IMR-90 (cell line): Measurements from ENCODE around the gene CARD19. TPM values are rescaled to one million over a fixed set of nuclear protein-coding genes. Genes with fewer than 3 reads are reported as not detected.

Experiments used
- ATAC-seq: fragments of 200-7000 bp; cut with Tn5 transposase; 2 replicates; pipeline ENCODE4 v1.9.1; 2020; ENCODE audit warnings: low read depth, mild to moderate bottlenecking, moderate library complexity
- BruUV-seq: library from RNA; stranded (reverse); fragments of 400-500 nt; replicated peaks from 2 replicates; lab custom pipeline; 2021; lab: Mats Ljungman, UMichigan
- CTCF ChIA-PET: fragments of 300-600 bp; formaldehyde crosslinking; extraction: SDS; loops from one replicate; lab custom pipeline; 2021; ENCODE audit warnings: antibody characterized with exemption; lab: Yijun Ruan, JAX
- POLR2A ChIA-PET: fragments of 300-600 bp; sonication (Branson Sonifier 250); formaldehyde crosslinking; loops from one replicate; lab custom pipeline; 2022; ENCODE audit warnings: antibody characterized with exemption; ENCODE audit not compliant: unreplicated experiment; lab: Charles Lee
- DNase-seq: peaks from one replicate; pipeline ENCODE4 v3.0.0; 2013
- H2AFZ ChIP-seq: replicated peaks from 2 replicates; pipeline ENCODE3; 2013; ENCODE audit warnings: low read length, mild to moderate bottlenecking; ENCODE audit not compliant: poor library complexity
- H2AK5ac ChIP-seq: 2 replicates; pipeline ENCODE4 v1.6.1; 2013; ENCODE audit warnings: low read depth, low read length, inconsistent platforms
- H2AK9ac ChIP-seq: replicated peaks from 2 replicates; pipeline ENCODE3; 2013; ENCODE audit warnings: mild to moderate bottlenecking, low read depth, low read length, moderate library complexity; ENCODE audit not compliant: poor library complexity
- H2BK120ac ChIP-seq: 2 replicates; pipeline ENCODE4 v1.6.1; 2013; ENCODE audit warnings: low read depth, low read length, inconsistent platforms
- H2BK15ac ChIP-seq: 3 replicates; pipeline ENCODE4 v1.6.1; 2013; ENCODE audit warnings: low read depth, low read length, inconsistent platforms
- H2BK20ac ChIP-seq: 2 replicates; pipeline ENCODE4 v1.6.1; 2013; ENCODE audit warnings: low read depth, mild to moderate bottlenecking, inconsistent platforms, low read length, moderate library complexity
- H2BK5ac ChIP-seq: 2 replicates; pipeline ENCODE4 v1.6.1; 2013; ENCODE audit warnings: mild to moderate bottlenecking, low read depth, low read length, inconsistent platforms; ENCODE audit not compliant: poor library complexity, severe bottlenecking
- H3K14ac ChIP-seq: replicated peaks from 2 replicates; pipeline ENCODE4 v1.6.1; 2013; ENCODE audit warnings: low read depth, low read length, inconsistent platforms
- H3K18ac ChIP-seq: 2 replicates; pipeline ENCODE4 v1.6.1; 2013; ENCODE audit warnings: low read depth, low read length, control low read depth
- H3K23ac ChIP-seq: 2 replicates; pipeline ENCODE4 v1.6.1; 2013; ENCODE audit warnings: low read depth, low read length, inconsistent platforms
- H3K27ac ChIP-seq: 2 replicates; pipeline ENCODE4 v1.5.1; 2013; ENCODE audit warnings: mild to moderate bottlenecking, control low read depth, low read length; ENCODE audit not compliant: insufficient read depth
- H3K27me3 ChIP-seq: 2 replicates; pipeline ENCODE4 v1.6.1; 2013; ENCODE audit warnings: low read length; ENCODE audit not compliant: control insufficient read depth, insufficient read depth
- H3K36me3 ChIP-seq: 2 replicates; pipeline ENCODE4 v1.6.1; 2013; ENCODE audit warnings: low read length, mixed read lengths; ENCODE audit not compliant: control insufficient read depth, insufficient read depth
- H3K4ac ChIP-seq: 2 replicates; pipeline ENCODE4 v1.6.1; 2013; ENCODE audit warnings: low read depth, low read length, inconsistent platforms
- H3K4me1 ChIP-seq: 2 replicates; pipeline ENCODE4 v1.6.1; 2013; ENCODE audit warnings: low read length, mixed read lengths; ENCODE audit not compliant: control insufficient read depth, insufficient read depth
- H3K4me2 ChIP-seq: 2 replicates; pipeline ENCODE4 v1.6.1; 2013; ENCODE audit warnings: low read depth, mild to moderate bottlenecking, control low read depth, low read length, moderate library complexity
- H3K4me3 ChIP-seq: 2 replicates; pipeline ENCODE4 v1.5.1; 2013; ENCODE audit warnings: low read depth, mild to moderate bottlenecking, control low read depth, low read length, moderate library complexity; ENCODE audit not compliant: insufficient read depth
- H3K56ac ChIP-seq: 2 replicates; pipeline ENCODE4 v1.6.1; 2013; ENCODE audit warnings: low read length, inconsistent platforms; ENCODE audit not compliant: insufficient read depth; ENCODE audit errors: extremely low read depth
- H3K79me1 ChIP-seq, 2 experiments: 2 replicates each; pipeline ENCODE4 v1.6.1; 2013; ENCODE audit warnings: low read length in 2 of 2, inconsistent platforms in 1 of 2, low read depth in 1 of 2
- H3K9ac ChIP-seq: 2 replicates; pipeline ENCODE4 v1.6.1; 2013; ENCODE audit warnings: low read depth, low read length, control low read depth
- H3K9me1 ChIP-seq: 2 replicates; pipeline ENCODE4 v1.6.1; 2013; ENCODE audit warnings: low read length, inconsistent platforms; ENCODE audit not compliant: insufficient read depth
- H3K9me3 ChIP-seq: 2 replicates; pipeline ENCODE4 v1.6.1; 2013; ENCODE audit warnings: low read length; ENCODE audit not compliant: control insufficient read depth, insufficient read depth
- H4K20me1 ChIP-seq: 2 replicates; pipeline ENCODE4 v1.6.1; 2013; ENCODE audit warnings: low read length, inconsistent platforms; ENCODE audit not compliant: insufficient read depth
- H4K5ac ChIP-seq: 2 replicates; pipeline ENCODE4 v1.6.1; 2013; ENCODE audit warnings: mild to moderate bottlenecking, low read depth, low read length, control low read depth
- H4K8ac ChIP-seq, 2 experiments: 2 replicates each; pipeline ENCODE4 v1.6.1; 2013; ENCODE audit warnings: low read depth in 2 of 2, low read length in 2 of 2, control low read depth in 1 of 2, inconsistent platforms in 1 of 2
- H4K91ac ChIP-seq: 2 replicates; pipeline ENCODE4 v1.6.1; 2013; ENCODE audit warnings: low read depth, low read length, inconsistent platforms; ENCODE audit not compliant: insufficient read depth
- BHLHE40 ChIP-seq: fragments of 150-350 bp; IDR thresholded peaks from 2 replicates; pipeline ENCODE4 v1.6.1; 2016; ENCODE audit warnings: mild to moderate bottlenecking, low read depth, low read length
- CHD1 ChIP-seq: IDR thresholded peaks from 2 replicates; pipeline ENCODE4 v1.6.1; 2012; ENCODE audit warnings: low read depth, low read length, improper control_type of control experiment
- FOS ChIP-seq: fragments of 150-350 bp; IDR thresholded peaks from 2 replicates; pipeline ENCODE4 v1.6.1; 2016; ENCODE audit warnings: low read depth, low read length
- MXI1 ChIP-seq: IDR thresholded peaks from 2 replicates; pipeline ENCODE4 v1.6.1; 2012; ENCODE audit warnings: low read depth, mild to moderate bottlenecking, low read length, moderate library complexity, borderline replicate concordance
- NFE2L2 ChIP-seq: fragments of 150-350 bp; IDR thresholded peaks from 2 replicates; pipeline ENCODE4 v1.6.1; 2016; ENCODE audit warnings: low read depth, mild to moderate bottlenecking, low read length
- SMC3 ChIP-seq: fragments of 150-350 bp; IDR thresholded peaks from 2 replicates; pipeline ENCODE4 v1.6.1; 2016; ENCODE audit warnings: low read depth, mild to moderate bottlenecking, antibody characterized with exemption, low read length, moderate library complexity
- WGBS, 2 experiments: methylation state at CpG; one replicate each; pipeline versions ENCODE4 v1.1.5 to v1.1.7; 2013; ENCODE audit warnings: missing lambda C conversion rate in 2 of 2; ENCODE audit not compliant: insufficient read length in 1 of 2; ENCODE audit errors: extremely low coverage in 2 of 2; 5-methylcytosine and 5-hydroxymethylcytosine counted together
- dilution Hi-C: fragments of 300-500 bp; cut with HindIII; formaldehyde crosslinking; loops from one replicate; pipeline ENCODE4 v1.14.3; 2018; ENCODE audit warnings: low sequenced_read_pairs; ENCODE audit not compliant: unreplicated experiment
- in situ Hi-C: fragments of 300-500 bp; cut with MboI; formaldehyde crosslinking; loops from 3 replicates; pipeline ENCODE4 v1.14.3; 2019; ENCODE audit warnings: low sequenced_read_pairs, inconsistent platforms, mixed read lengths
- intact Hi-C: fragments of 100-400 bp; cut with micrococcal nuclease; formaldehyde crosslinking; loops from 2 replicates; pipeline ENCODE4 v1.10.0; 2022
- polyA plus RNA-seq, 3 experiments: library from polyadenylated mRNA; depleted of rRNA; stranded (reverse); fragments of >200 nt; gene quantifications; 2 replicates each; pipeline ENCODE4 v1.2.3, GENCODE V29; 2012; ENCODE audit warnings: low replicate concordance in 1 of 3
- total RNA-seq: library from RNA; depleted of rRNA; stranded (reverse); fragments of >200 nt; gene quantifications from 2 replicates; pipeline ENCODE4 v1.2.3, GENCODE V29; 2012

The CARD19 gene
- total and polyA plus RNA-seq, 2 of the 4 experiments (the other 2 are of a cell fraction), result 17.4 to 111 TPM

DNA sequence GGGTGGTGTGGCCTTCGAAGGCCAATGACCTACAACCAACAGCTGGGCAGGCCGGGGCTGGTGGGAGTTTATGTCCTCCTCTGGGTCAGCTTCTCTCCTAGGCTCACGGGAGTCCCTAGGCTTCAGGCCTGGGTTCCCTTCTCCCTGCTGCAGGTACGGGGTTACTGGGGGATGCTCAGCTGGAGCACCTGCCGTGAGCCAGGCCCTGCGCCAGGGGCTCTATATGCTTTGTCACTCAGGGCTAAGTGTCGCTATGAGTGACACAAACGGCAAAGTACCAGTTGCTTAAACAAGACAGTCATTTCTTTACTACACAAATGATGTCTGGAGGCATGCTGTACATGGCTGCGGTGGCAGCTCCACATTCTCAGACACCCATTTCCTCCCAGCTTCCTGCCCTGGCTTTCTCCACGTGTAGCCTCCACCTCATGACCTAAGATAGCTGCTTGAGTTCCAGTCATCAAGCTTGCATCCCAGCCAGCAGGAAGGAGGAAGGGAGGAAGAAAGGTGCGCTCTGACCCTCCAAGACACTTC, 60.5 kb downstream of the CARD19 start:
- Histone ChIP-seq H2AFZ (peak overlapping the region; percentile 48), H3K56ac (no peak overlapping the region), H3K9me3 (no peaks in the 10 kb centered on the region), H2AK9ac (no peak overlapping the region), H3K14ac (no peak overlapping the region), H4K20me1 (0 out of 2 replicates have a peak, but pooled peaks cover 3% of the 10 kb centered on the region), H3K4me3 (no peak overlapping the region), H3K36me3 (no peaks in the 10 kb centered on the region), H3K27me3 (no peaks in the 10 kb centered on the region), H2AK5ac (no peak overlapping the region), H4K91ac (no peak overlapping the region), H3K4me2 (no peak overlapping the region), H3K9me1 (no peaks in the 10 kb centered on the region), H2BK5ac (no peak overlapping the region), H3K79me1 (no peaks in the 10 kb centered on the region; a peak in 1 of 4 replicates), H3K27ac (no peak overlapping the region), H2BK120ac (no peak overlapping the region), H2BK20ac (no peak overlapping the region), H4K8ac (no peak overlapping the region), H4K5ac (no peak overlapping the region), H3K4me1 (peaks cover 3% of the 10 kb centered on the region; the same call in 1 of the 2 replicates), H3K4ac (no peak overlapping the region), H3K18ac (no peak overlapping the region), H2BK15ac (no peak overlapping the region), H3K9ac (no peak overlapping the region), H3K23ac (no peak overlapping the region)
- BruUV-seq, result no TSS peak
- intact Hi-C loops, result no loop called here
- in situ Hi-C loops, result loop anchor here (25.0 kb wide), 1 partner anchor 806 kb away; the partner anchor contains the start of gene BARX1
- TF ChIP-seq NFE2L2, result no peak
- no peak for TF ChIP-seq MXI1
- TF ChIP-seq BHLHE40, result no peak
- no peak for TF ChIP-seq SMC3
- no peak for TF ChIP-seq CHD1
- no peak for TF ChIP-seq FOS
- no peak for DNase-seq
- ATAC-seq, result no peak
- POLR2A ChIA-PET, result no interaction called here
- no CpG with 5 or more reads among the region's 11 CpGs for WGBS, 2 experiments
- dilution Hi-C loops, result no loop called here
- CTCF ChIA-PET, result no interaction called here
